ENCODE data around the gene TTC39C. TPM values are rescaled to one million over a fixed set of nuclear protein-coding genes. Genes with fewer than 3 reads are reported as not detected.

The TTC39C gene
- total and polyA plus RNA-seq, 2 experiments from 2014 or later = 4.1 to 6.0 TPM

DNA sequence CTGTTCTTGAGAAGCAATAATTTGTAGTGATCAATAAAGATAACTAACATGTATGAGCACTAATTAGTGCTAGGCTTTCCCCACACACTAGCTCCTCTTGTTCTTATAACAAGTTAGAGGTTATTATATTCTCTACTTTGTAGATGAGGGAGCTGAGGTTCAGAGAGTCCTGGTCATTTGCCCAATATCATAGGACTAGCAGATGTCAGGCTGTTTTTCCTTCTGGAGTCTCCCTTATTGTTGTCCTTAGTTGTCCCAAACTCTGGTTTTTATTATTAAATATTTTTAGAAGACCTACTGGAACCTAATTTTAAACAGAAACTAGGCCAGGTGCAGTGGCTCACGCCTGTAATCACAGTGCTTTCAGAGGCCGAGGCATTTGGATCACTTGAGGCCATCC, 16.5 kb upstream of the TTC39C start:
- no peaks in the 10 kb centered on the region for H3K9me3 ChIP-seq (ENCODE audit: low read depth)
- no peak overlapping the region for H3K4me3 ChIP-seq
- TF ChIP-seq, protein P1, sequence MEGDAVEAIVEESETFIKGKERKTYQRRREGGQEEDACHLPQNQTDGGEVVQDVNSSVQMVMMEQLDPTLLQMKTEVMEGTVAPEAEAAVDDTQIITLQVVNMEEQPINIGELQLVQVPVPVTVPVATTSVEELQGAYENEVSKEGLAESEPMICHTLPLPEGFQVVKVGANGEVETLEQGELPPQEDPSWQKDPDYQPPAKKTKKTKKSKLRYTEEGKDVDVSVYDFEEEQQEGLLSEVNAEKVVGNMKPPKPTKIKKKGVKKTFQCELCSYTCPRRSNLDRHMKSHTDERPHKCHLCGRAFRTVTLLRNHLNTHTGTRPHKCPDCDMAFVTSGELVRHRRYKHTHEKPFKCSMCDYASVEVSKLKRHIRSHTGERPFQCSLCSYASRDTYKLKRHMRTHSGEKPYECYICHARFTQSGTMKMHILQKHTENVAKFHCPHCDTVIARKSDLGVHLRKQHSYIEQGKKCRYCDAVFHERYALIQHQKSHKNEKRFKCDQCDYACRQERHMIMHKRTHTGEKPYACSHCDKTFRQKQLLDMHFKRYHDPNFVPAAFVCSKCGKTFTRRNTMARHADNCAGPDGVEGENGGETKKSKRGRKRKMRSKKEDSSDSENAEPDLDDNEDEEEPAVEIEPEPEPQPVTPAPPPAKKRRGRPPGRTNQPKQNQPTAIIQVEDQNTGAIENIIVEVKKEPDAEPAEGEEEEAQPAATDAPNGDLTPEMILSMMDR (IDR thresholded peaks at IDR 0.05; ENCODE audit: low read depth, low read length) = no peak
- H3K4me1 ChIP-seq (ENCODE audit: low read depth) = no peaks in the 10 kb centered on the region
- no peaks in the 10 kb centered on the region for H3K27me3 ChIP-seq
- H3K36me3 ChIP-seq = no peaks in the 10 kb centered on the region
- DNase-seq (ENCODE audit: low read depth in 1 of 2, low spot score in 1 of 2) = no peak
- no peak overlapping the region for H3K27ac ChIP-seq

DNA sequence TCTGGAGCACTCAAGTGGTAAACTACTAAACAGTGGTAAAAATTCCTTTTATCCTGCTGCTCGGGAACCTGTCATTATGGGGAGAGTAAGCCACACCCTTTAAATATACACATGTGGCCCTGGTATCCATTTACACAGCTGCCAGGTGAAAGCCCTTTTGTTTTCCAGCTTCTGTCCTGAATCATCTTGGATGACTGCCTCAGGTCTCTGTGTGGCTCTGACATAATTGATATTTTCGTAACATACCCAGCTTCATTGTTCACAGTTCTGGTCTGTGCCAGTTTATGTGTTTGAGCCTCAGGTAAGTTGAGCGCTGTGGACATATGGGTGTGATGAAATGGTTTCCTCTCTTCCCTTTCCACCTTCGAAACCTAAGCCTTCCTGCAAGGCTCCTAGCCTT, 15.7 kb upstream of the TTC39C start:
- H3K9me3 ChIP-seq (ENCODE audit: low read depth) = no peaks in the 10 kb centered on the region
- no peaks in the 10 kb centered on the region for H3K4me1 ChIP-seq (ENCODE audit: low read depth)
- TF ChIP-seq, protein P1 (IDR thresholded peaks at IDR 0.05; ENCODE audit: low read depth, low read length) = no peak
- DNase-seq (ENCODE audit: low read depth in 1 of 2, low spot score in 1 of 2) = no peak
- H3K36me3 ChIP-seq = no peaks in the 10 kb centered on the region
- no peak overlapping the region for H3K27ac ChIP-seq
- H3K27me3 ChIP-seq = no peaks in the 10 kb centered on the region
- H3K4me3 ChIP-seq = no peak overlapping the region

DNA sequence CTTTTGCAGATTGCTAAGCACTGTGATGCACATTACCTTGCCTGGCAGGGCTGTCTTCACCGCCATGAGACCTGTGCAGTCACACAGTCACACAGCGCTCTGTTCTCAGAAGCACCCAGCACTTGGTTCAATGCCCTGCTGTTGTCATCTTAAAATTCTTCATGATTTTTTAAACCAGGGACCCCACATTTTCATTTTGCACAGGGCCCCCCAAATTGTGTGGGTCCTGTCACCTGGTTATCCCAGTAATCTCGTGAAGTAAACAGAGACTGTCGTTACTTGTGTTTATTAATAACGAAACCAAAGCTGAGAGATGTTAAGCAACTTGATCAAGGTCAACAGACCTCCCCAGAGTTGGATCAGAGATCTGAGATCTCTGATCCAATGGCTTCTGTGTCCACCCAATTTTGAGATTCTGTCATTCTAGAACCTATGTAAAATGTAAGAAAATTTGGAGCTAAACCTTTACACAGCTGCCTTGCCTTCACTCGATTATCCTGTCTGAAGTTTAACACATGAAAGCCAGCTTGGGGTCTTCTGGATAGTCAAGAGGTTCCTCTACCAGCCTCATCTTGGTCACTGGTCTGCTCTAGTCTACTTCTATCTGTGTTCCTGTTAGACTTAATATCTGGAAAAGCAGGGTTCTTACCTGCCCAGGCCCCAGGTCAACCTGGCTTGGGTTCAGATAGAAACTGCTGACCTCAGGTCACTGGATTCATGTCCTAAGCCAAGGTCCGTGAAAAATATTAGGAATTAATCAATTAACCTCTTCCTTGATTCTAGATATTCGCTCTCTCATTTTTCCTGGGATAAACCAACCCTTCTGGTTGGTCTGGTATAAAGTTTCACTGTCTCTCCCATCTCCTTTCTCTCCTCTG, 13.7 kb upstream of the TTC39C start:
- H3K4me3 ChIP-seq = no peak overlapping the region
- TF ChIP-seq, protein P1 (IDR thresholded peaks at IDR 0.05; ENCODE audit: low read depth, low read length) = no peak

DNA sequence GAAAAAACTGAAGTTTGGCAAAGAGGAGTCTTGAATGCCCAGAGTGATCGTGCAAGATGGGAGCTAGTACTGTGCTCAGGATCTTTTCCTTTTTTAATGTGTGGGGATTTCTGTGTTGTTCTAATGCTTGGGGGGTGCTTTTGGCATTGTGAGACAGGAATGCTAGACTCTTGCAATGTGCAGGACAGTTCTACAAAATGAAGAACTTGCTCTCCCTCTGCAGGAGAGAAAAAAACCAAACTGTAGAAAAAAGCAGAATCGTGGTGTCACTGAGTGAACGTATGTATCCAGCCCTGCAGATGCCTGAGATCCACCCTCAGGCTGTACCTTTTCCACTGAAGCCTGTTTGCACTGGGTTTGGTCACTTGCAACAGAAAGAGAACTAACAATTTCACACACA, 12.1 kb upstream of the TTC39C start:
- Histone ChIP-seq H3K9me3 (ENCODE audit: low read depth) (no peaks in the 10 kb centered on the region), H3K27ac (no peak overlapping the region), H3K27me3 (no peaks in the 10 kb centered on the region), H3K4me1 (ENCODE audit: low read depth) (no peaks in the 10 kb centered on the region), H3K4me3 (no peak overlapping the region), H3K36me3 (no peaks in the 10 kb centered on the region)
- no peak for DNase-seq (ENCODE audit: low read depth in 1 of 2, low spot score in 1 of 2)
- TF ChIP-seq, protein P1 (IDR thresholded peaks at IDR 0.05; ENCODE audit: low read depth, low read length) = no peak

More for the DNA sequence above, 13.7 kb upstream of the TTC39C start:
- H3K27ac ChIP-seq = no peak overlapping the region
- no peaks in the 10 kb centered on the region for H3K4me1 ChIP-seq (ENCODE audit: low read depth)
- H3K36me3 ChIP-seq = no peaks in the 10 kb centered on the region
- DNase-seq (ENCODE audit: low read depth in 1 of 2, low spot score in 1 of 2) = no peak
- H3K27me3 ChIP-seq = no peaks in the 10 kb centered on the region
- H3K9me3 ChIP-seq (ENCODE audit: low read depth) = no peaks in the 10 kb centered on the region

DNA sequence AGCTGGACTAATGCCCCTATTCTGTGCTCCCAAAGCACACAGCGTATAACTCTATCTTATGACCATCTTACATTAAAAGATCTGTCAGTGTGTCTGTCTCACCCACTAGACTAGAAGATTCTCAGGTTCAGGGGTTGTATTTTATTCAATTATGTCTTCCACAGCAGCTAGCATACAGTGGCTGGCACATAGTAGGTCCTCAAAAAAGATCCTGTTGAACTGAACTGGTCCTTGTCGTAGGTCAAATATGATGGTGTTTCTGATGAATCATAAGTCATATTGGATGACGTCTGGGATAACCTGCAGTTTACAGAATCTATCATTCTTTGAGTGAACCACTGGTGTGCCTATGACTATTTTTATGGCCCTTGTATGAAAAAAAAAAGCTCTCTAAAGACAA, 11.3 kb upstream of the TTC39C start:
- TF ChIP-seq, protein P1 (IDR thresholded peaks at IDR 0.05; ENCODE audit: low read depth, low read length) = no peak
- Histone ChIP-seq H3K4me3 (no peak overlapping the region), H3K9me3 (ENCODE audit: low read depth) (no peaks in the 10 kb centered on the region), H3K27ac (no peak overlapping the region), H3K36me3 (no peaks in the 10 kb centered on the region), H3K4me1 (ENCODE audit: low read depth) (no peaks in the 10 kb centered on the region), H3K27me3 (no peaks in the 10 kb centered on the region)
- no peak for DNase-seq (ENCODE audit: low read depth in 1 of 2, low spot score in 1 of 2)

Data from cardiac muscle cell (in vitro differentiated cells and primary cell).